ENCODE results near the gene EPHB2. TPM values are rescaled to one million over a fixed set of nuclear protein-coding genes. Genes with fewer than 3 reads are reported as not detected.

The EPHB2 gene
- total RNA-seq, 1 experiment from 2014 or later: 18.5 TPM

DNA sequence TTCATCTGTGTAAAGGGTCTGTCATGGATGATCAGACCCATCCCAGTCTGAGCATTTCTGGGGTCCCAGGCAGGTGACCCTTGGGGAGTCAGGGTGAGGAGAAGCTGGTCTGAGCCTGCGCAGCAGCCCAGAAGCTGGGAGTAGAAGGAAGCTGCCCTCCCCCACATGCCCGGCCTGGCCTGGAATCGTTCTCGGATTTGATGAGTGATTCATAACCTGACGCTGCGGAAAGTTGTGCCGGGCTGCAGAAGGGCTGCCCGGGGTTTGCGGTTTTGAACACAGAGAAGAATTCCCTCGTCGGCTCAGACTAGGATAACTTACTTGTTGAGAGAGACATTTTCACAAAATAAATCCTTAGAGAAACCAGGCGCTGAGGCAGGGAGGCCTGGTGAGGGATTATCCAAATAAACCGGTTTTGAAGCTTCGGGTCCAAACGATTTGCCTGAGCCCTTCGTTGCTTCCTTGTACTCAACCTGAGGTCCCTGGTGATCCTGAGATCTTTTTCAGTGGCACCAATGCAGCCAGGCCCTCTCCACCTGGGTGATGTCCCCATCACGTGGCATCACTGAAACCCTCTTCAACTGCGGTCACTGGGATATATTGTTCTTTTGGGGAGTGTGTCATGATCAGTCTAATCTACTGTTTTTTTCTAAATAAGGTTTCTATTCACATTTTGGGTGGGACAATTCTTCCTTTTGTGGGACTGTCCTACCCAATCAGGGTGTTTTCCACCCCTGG lies 29.2 kb downstream of the EPHB2 start (continued):
- TF ChIP-seq HMGA2 (CRISPR knock-in tag; IDR thresholded peaks at IDR 0.05): no peak
- TF ChIP-seq, protein P1, sequence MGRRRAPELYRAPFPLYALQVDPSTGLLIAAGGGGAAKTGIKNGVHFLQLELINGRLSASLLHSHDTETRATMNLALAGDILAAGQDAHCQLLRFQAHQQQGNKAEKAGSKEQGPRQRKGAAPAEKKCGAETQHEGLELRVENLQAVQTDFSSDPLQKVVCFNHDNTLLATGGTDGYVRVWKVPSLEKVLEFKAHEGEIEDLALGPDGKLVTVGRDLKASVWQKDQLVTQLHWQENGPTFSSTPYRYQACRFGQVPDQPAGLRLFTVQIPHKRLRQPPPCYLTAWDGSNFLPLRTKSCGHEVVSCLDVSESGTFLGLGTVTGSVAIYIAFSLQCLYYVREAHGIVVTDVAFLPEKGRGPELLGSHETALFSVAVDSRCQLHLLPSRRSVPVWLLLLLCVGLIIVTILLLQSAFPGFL (CRISPR knock-in tag; IDR thresholded peaks at IDR 0.05; ENCODE audit: borderline replicate concordance): no peak
- TF ChIP-seq, protein P2, sequence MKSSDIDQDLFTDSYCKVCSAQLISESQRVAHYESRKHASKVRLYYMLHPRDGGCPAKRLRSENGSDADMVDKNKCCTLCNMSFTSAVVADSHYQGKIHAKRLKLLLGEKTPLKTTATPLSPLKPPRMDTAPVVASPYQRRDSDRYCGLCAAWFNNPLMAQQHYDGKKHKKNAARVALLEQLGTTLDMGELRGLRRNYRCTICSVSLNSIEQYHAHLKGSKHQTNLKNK (CRISPR knock-in tag; IDR thresholded peaks at IDR 0.05): no peak

DNA sequence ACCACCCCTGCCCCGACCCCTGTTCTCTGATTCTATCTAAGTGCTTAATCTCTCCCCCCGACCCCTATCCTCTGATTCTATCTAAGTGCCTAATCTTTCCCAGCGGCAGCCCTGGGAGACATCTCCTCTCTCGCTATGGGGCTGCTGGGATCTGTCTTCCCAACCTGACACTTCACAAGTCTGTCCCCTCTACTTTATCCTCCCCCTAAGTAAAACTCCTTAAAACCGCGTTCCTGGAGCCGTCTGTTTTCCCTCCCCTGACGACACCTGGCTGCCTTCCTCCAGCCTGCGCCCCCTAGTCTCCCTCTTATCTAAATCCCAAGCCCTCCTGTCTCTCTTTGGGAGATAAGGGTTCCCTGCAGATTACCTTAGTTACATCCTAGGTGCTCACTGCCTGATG lies 30.5 kb downstream of the EPHB2 start:
- CTCF ChIA-PET: interaction anchor here (0.6 to 1.3 kb wide), 6 partner anchors 10 to 190 kb away, joined by 3 to 5 read pairs (median 4); no protein-coding TSS in a partner anchor
- Mint-ChIP-seq H3K4me3 (no peak overlapping the region), H3K36me3 (no peaks in the 10 kb centered on the region), H3K9me3 (no peaks in the 10 kb centered on the region), H3K27me3 (ENCODE audit: low read depth) (no peaks in the 10 kb centered on the region), H3K27ac (no peak overlapping the region), H3K4me1 (0 out of 2 replicates have a peak, but pooled peaks cover 3% of the 10 kb centered on the region)
- no peak; the same call in 1 of the 2 replicates for ATAC-seq
- no peak for DNase-seq (ENCODE audit: low spot score)
- TF ChIP-seq ELF4 (CRISPR knock-in tag; IDR thresholded peaks at IDR 0.05; ENCODE audit: low read depth) (no peak), ZBTB21 (CRISPR knock-in tag; IDR thresholded peaks at IDR 0.05; ENCODE audit: borderline replicate concordance) (no peak), SP1 (CRISPR knock-in tag; conservative IDR thresholded peaks at IDR 0.05) (no peak), KAT7 (CRISPR knock-in tag; IDR thresholded peaks at IDR 0.05; ENCODE audit: borderline replicate concordance) (no peak), RORB (CRISPR knock-in tag; IDR thresholded peaks at IDR 0.05) (no peak), MYBL2 (CRISPR knock-in tag; IDR thresholded peaks at IDR 0.05) (no peak), ZNF232 (CRISPR knock-in tag; IDR thresholded peaks at IDR 0.05) (no peak), ZNF317 (CRISPR knock-in tag; IDR thresholded peaks at IDR 0.05; ENCODE audit: borderline replicate concordance, low read depth) (no peak), NFE2L1 (CRISPR knock-in tag; IDR thresholded peaks at IDR 0.05) (no peak), TEAD1 (CRISPR knock-in tag; IDR thresholded peaks at IDR 0.05) (no peak), EMX1 (CRISPR knock-in tag; IDR thresholded peaks at IDR 0.05) (no peak)
- TF ChIP-seq, protein P3, sequence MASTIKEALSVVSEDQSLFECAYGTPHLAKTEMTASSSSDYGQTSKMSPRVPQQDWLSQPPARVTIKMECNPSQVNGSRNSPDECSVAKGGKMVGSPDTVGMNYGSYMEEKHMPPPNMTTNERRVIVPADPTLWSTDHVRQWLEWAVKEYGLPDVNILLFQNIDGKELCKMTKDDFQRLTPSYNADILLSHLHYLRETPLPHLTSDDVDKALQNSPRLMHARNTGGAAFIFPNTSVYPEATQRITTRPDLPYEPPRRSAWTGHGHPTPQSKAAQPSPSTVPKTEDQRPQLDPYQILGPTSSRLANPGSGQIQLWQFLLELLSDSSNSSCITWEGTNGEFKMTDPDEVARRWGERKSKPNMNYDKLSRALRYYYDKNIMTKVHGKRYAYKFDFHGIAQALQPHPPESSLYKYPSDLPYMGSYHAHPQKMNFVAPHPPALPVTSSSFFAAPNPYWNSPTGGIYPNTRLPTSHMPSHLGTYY (CRISPR knock-in tag; IDR thresholded peaks at IDR 0.05): no peak
- TF ChIP-seq, protein P4, sequence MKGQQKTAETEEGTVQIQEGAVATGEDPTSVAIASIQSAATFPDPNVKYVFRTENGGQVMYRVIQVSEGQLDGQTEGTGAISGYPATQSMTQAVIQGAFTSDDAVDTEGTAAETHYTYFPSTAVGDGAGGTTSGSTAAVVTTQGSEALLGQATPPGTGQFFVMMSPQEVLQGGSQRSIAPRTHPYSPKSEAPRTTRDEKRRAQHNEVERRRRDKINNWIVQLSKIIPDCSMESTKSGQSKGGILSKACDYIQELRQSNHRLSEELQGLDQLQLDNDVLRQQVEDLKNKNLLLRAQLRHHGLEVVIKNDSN (CRISPR knock-in tag; IDR thresholded peaks at IDR 0.05): no peak
- TF ChIP-seq, protein P5, sequence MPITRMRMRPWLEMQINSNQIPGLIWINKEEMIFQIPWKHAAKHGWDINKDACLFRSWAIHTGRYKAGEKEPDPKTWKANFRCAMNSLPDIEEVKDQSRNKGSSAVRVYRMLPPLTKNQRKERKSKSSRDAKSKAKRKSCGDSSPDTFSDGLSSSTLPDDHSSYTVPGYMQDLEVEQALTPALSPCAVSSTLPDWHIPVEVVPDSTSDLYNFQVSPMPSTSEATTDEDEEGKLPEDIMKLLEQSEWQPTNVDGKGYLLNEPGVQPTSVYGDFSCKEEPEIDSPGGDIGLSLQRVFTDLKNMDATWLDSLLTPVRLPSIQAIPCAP (CRISPR knock-in tag; IDR thresholded peaks at IDR 0.05): no peak
- TF ChIP-seq, protein P6, sequence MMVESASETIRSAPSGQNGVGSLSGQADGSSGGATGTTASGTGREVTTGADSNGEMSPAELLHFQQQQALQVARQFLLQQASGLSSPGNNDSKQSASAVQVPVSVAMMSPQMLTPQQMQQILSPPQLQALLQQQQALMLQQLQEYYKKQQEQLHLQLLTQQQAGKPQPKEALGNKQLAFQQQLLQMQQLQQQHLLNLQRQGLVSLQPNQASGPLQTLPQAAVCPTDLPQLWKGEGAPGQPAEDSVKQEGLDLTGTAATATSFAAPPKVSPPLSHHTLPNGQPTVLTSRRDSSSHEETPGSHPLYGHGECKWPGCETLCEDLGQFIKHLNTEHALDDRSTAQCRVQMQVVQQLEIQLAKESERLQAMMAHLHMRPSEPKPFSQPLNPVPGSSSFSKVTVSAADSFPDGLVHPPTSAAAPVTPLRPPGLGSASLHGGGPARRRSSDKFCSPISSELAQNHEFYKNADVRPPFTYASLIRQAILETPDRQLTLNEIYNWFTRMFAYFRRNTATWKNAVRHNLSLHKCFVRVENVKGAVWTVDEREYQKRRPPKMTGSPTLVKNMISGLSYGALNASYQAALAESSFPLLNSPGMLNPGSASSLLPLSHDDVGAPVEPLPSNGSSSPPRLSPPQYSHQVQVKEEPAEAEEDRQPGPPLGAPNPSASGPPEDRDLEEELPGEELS (CRISPR knock-in tag; IDR thresholded peaks at IDR 0.05): no peak
- TF ChIP-seq, protein P7, sequence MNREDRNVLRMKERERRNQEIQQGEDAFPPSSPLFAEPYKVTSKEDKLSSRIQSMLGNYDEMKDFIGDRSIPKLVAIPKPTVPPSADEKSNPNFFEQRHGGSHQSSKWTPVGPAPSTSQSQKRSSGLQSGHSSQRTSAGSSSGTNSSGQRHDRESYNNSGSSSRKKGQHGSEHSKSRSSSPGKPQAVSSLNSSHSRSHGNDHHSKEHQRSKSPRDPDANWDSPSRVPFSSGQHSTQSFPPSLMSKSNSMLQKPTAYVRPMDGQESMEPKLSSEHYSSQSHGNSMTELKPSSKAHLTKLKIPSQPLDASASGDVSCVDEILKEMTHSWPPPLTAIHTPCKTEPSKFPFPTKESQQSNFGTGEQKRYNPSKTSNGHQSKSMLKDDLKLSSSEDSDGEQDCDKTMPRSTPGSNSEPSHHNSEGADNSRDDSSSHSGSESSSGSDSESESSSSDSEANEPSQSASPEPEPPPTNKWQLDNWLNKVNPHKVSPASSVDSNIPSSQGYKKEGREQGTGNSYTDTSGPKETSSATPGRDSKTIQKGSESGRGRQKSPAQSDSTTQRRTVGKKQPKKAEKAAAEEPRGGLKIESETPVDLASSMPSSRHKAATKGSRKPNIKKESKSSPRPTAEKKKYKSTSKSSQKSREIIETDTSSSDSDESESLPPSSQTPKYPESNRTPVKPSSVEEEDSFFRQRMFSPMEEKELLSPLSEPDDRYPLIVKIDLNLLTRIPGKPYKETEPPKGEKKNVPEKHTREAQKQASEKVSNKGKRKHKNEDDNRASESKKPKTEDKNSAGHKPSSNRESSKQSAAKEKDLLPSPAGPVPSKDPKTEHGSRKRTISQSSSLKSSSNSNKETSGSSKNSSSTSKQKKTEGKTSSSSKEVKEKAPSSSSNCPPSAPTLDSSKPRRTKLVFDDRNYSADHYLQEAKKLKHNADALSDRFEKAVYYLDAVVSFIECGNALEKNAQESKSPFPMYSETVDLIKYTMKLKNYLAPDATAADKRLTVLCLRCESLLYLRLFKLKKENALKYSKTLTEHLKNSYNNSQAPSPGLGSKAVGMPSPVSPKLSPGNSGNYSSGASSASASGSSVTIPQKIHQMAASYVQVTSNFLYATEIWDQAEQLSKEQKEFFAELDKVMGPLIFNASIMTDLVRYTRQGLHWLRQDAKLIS (CRISPR knock-in tag; IDR thresholded peaks at IDR 0.05; ENCODE audit: borderline replicate concordance): no peak
- TF ChIP-seq, protein P2 (CRISPR knock-in tag; IDR thresholded peaks at IDR 0.05): no peak
- TF ChIP-seq, protein P8, sequence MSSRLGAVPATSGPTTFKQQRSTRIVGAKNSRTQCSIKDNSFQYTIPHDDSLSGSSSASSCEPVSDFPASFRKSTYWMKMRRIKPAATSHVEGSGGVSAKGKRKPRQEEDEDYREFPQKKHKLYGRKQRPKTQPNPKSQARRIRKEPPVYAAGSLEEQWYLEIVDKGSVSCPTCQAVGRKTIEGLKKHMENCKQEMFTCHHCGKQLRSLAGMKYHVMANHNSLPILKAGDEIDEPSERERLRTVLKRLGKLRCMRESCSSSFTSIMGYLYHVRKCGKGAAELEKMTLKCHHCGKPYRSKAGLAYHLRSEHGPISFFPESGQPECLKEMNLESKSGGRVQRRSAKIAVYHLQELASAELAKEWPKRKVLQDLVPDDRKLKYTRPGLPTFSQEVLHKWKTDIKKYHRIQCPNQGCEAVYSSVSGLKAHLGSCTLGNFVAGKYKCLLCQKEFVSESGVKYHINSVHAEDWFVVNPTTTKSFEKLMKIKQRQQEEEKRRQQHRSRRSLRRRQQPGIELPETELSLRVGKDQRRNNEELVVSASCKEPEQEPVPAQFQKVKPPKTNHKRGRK (CRISPR knock-in tag; IDR thresholded peaks at IDR 0.05; ENCODE audit: borderline replicate concordance): no peak
- TF ChIP-seq, protein P1 (CRISPR knock-in tag; IDR thresholded peaks at IDR 0.05; ENCODE audit: borderline replicate concordance): no peak
- POLR2A ChIA-PET: no interaction called here
